AG20443 (cell line): ENCODE data around the gene WDR31.
"Not testable (repeated sequence)": the region's sequence is repeated elsewhere in the genome, so short reads cannot be mapped to it uniquely, and the experiment has no call there.

Experiments used
- DNase-seq: peaks from one replicate; pipeline ENCODE4 v3.0.0; 2012; ENCODE audit warnings: low spot score, mixed read lengths

Gene WDR31

GRCh38 chr9:113296247-113296646 lies 43.8 kb downstream of the WDR31 start:
- not testable (repeated sequence) for DNase-seq

- no peak for DNase-seq
These were observed 46.7 kb downstream of the WDR31 start for GRCh38 chr9:113293285-113293878.

- no peak for DNase-seq
These were observed 49.9 kb downstream of the WDR31 start for GRCh38 chr9:113290052-113290607.

- DNase-seq = no peak
These were observed 51.0 kb downstream of the WDR31 start for GRCh38 chr9:113289091-113289490.

GRCh38 chr9:113281356-113281755 lies 58.7 kb downstream of the WDR31 start:
- no peak for DNase-seq

GRCh38 chr9:113278840-113279239 lies 61.2 kb downstream of the WDR31 start:
- DNase-seq = no peak

- DNase-seq = peak; percentile 99
These were observed 64.6 kb downstream of the WDR31 start, which contains the start of the genes CDC26 and PRPF4 for GRCh38 chr9:113275157-113276131. TSS of gene CDC26 (minus strand) at chr9:113275572. CDS start at chr9:113272507, 3,065 bp downstream. TSS of gene PRPF4 (plus strand) at chr9:113275658. CDS start at chr9:113275744, 86 bp downstream.

GRCh38 chr9:113274474-113275156 lies 65.5 kb downstream of the WDR31 start:
- peak; percentile 57 for DNase-seq

GRCh38 chr9:113269871-113270270 lies 70.2 kb downstream of the WDR31 start:
- no peak for DNase-seq

- DNase-seq = no peak
These were observed 70.7 kb downstream of the WDR31 start for GRCh38 chr9:113269355-113269754.

- DNase-seq = no peak
These were observed 72.0 kb downstream of the WDR31 start for GRCh38 chr9:113267911-113268566.

GRCh38 chr9:113266174-113266573 lies 73.9 kb downstream of the WDR31 start:
- no peak for DNase-seq
